Neural progenitor cell (in vitro differentiated cells): ENCODE data around the gene MMP11.

Experiments
- EZH2phosphoT487 ChIP-seq: fragments of 200-600 bp; sonication (generic); IDR thresholded peaks from 2 replicates; pipeline ENCODE4 v1.6.1; 2017; ENCODE audit warnings: antibody characterized with exemption
- TF ChIP-seq, protein P1 (sequence below): fragments of 200-600 bp; sonication (generic); IDR thresholded peaks from 2 replicates; pipeline ENCODE4 v1.5.1; 2017; ENCODE audit warnings: antibody characterized with exemption, mild to moderate bottlenecking

DNA sequence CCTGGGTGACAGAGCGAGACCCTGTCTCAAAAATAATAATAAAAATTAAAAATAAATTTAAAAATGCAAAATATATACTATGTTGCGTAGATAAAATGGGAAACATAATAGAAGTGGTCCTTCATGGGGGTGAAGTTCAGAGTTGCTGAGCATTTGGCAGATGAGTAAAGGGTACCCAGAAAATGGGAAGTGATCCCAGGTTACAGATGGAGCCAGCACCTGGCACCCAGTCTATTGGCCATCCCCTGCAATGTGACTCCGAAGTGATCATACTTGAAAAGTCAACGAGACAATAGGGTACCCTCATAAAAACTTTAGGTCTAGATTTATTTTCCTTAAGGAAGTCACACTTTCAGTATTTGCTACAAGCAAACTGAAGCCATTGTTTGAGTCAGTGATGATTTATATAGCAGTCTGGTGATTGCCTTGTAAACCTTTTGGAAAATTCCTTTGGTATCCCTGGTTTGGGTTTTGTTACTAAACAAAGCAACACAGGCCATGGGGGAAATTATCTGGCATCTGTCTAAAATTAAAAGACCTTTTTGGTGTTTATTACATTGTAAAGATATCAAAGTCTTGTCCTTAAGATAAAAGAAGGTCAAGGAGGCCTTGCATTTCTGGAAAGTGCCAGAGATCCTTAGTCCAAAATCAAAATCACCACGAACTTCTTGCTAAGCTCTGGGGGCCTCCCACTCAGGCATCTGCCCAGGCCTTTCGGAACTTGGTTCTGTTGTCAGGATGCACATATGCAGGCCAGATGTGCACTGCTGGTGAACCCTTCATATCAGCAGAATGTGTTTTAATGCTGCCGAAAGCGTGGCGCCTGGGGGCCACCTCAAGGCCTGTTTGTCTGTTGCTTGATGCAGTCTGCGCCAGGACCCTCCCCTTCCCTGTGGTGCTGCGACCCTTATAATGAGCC is 18.4 kb downstream of the MMP11 start:
- TF ChIP-seq, protein P1, sequence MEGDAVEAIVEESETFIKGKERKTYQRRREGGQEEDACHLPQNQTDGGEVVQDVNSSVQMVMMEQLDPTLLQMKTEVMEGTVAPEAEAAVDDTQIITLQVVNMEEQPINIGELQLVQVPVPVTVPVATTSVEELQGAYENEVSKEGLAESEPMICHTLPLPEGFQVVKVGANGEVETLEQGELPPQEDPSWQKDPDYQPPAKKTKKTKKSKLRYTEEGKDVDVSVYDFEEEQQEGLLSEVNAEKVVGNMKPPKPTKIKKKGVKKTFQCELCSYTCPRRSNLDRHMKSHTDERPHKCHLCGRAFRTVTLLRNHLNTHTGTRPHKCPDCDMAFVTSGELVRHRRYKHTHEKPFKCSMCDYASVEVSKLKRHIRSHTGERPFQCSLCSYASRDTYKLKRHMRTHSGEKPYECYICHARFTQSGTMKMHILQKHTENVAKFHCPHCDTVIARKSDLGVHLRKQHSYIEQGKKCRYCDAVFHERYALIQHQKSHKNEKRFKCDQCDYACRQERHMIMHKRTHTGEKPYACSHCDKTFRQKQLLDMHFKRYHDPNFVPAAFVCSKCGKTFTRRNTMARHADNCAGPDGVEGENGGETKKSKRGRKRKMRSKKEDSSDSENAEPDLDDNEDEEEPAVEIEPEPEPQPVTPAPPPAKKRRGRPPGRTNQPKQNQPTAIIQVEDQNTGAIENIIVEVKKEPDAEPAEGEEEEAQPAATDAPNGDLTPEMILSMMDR = no peak
- no peak for TF ChIP-seq EZH2phosphoT487
